Erythroblast (primary cell): ENCODE data around the gene CHST4.

Source experiments
- GATA1 ChIP-seq: IDR thresholded peaks from 2 replicates; pipeline ENCODE4 v1.6.1; 2011; ENCODE audit warnings: low read depth, mild to moderate bottlenecking, control low read depth, low read length, moderate library complexity
- POLR2A ChIP-seq: IDR thresholded peaks from 2 replicates; pipeline ENCODE4 v1.6.1; 2011; ENCODE audit warnings: mild to moderate bottlenecking, low read length

- no peak for TF ChIP-seq POLR2A
- TF ChIP-seq GATA1 = no peak
Observed at GRCh38 chr16:71507061-71507460, 19.2 kb upstream of the CHST4 start.
